ENCODE measurements around the gene UBD.

- TF ChIP-seq CTCF (IDR thresholded peaks at IDR 0.05; ENCODE audit: low read depth, low read length) (no peak), EZH2phosphoT487 (IDR thresholded peaks at IDR 0.05; ENCODE audit: low read depth) (no peak)
These were observed at the start of gene UBD for GRCh38 chr6:29559524-29560287.
